BJ (cell line): ENCODE results near the gene UCK1. TPM values are rescaled to one million over a fixed set of nuclear protein-coding genes. Genes with fewer than 3 reads are reported as not detected.
"Not testable (repeated sequence)": the region's sequence is repeated elsewhere in the genome, so short reads cannot be mapped to it uniquely, and the experiment has no call there.

Experiments used
- CTCF ChIA-PET: fragments of 350-600 bp; formaldehyde crosslinking; extraction: SDS; loops from one replicate; lab custom pipeline; 2021; ENCODE audit warnings: antibody characterized with exemption, inconsistent platforms; lab: Yijun Ruan, JAX
- POLR2A ChIA-PET: fragments of 300-600 bp; sonication (Branson Sonifier 250); formaldehyde crosslinking; extraction: SDS; loops from one replicate; lab custom pipeline; 2021; ENCODE audit warnings: antibody characterized with exemption; lab: Charles Lee
- DNase-seq: peaks from one replicate; pipeline ENCODE4 v3.0.0-alpha.2; 2011; ENCODE audit warnings: low read depth
- H3K27me3 ChIP-seq: 2 replicates; pipeline ENCODE4 v1.6.0; 2011; ENCODE audit warnings: low read length; ENCODE audit not compliant: control insufficient read depth, insufficient read depth
- H3K36me3 ChIP-seq: 2 replicates; pipeline ENCODE4 v1.5.1; 2011; ENCODE audit warnings: low read length; ENCODE audit not compliant: control insufficient read depth, insufficient read depth
- H3K4me3 ChIP-seq: 2 replicates; pipeline ENCODE4 v1.5.1; 2011; ENCODE audit warnings: low read depth, mild to moderate bottlenecking, control low read depth, low read length
- polyA plus RNA-seq: library from polyadenylated mRNA; depleted of rRNA; stranded (reverse); fragments of >200 nt; gene quantifications from 2 replicates; pipeline ENCODE4 v1.2.3, GENCODE V29; 2011
- TF ChIP-seq, protein P1 (sequence below): IDR thresholded peaks from 2 replicates; pipeline ENCODE4 v1.5.1; 2011; ENCODE audit warnings: low read depth, mild to moderate bottlenecking, control low read depth, inconsistent platforms, low read length, moderate library complexity; ENCODE audit not compliant: insufficient read depth

Gene UCK1
- polyA plus RNA-seq, 1 experiment = 24.9 TPM

GRCh38 chr9:131520503-131520902 is 10.6 kb downstream of the UCK1 start:
- DNase-seq = no peak
- POLR2A ChIA-PET = no interaction called here
- H3K36me3 ChIP-seq = peaks cover 48% of the 10 kb centered on the region
- H3K27me3 ChIP-seq = no peaks in the 10 kb centered on the region
- TF ChIP-seq, protein P1, sequence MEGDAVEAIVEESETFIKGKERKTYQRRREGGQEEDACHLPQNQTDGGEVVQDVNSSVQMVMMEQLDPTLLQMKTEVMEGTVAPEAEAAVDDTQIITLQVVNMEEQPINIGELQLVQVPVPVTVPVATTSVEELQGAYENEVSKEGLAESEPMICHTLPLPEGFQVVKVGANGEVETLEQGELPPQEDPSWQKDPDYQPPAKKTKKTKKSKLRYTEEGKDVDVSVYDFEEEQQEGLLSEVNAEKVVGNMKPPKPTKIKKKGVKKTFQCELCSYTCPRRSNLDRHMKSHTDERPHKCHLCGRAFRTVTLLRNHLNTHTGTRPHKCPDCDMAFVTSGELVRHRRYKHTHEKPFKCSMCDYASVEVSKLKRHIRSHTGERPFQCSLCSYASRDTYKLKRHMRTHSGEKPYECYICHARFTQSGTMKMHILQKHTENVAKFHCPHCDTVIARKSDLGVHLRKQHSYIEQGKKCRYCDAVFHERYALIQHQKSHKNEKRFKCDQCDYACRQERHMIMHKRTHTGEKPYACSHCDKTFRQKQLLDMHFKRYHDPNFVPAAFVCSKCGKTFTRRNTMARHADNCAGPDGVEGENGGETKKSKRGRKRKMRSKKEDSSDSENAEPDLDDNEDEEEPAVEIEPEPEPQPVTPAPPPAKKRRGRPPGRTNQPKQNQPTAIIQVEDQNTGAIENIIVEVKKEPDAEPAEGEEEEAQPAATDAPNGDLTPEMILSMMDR = no peak
- no peak overlapping the region for H3K4me3 ChIP-seq
- CTCF ChIA-PET = interaction anchor here (0.8 to 2.0 kb wide), 2 partner anchors 13 to 171 kb away, joined by 4 to 6 read pairs; no protein-coding TSS in a partner anchor

GRCh38 chr9:131518553-131518952 is 12.5 kb downstream of the UCK1 start:
- CTCF ChIA-PET = no interaction called here

GRCh38 chr9:131517761-131518190 is 13.3 kb downstream of the UCK1 start:
- POLR2A ChIA-PET = no interaction called here
- H3K27me3 ChIP-seq = no peaks in the 10 kb centered on the region
- no peak for DNase-seq
- TF ChIP-seq, protein P1 = no peak
- H3K4me3 ChIP-seq = no peak overlapping the region
- CTCF ChIA-PET = no interaction called here
- peaks cover 50% of the 10 kb centered on the region for H3K36me3 ChIP-seq

More at GRCh38 chr9:131518553-131518952, 12.5 kb downstream of the UCK1 start:
- POLR2A ChIA-PET = no interaction called here
- TF ChIP-seq, protein P1 = no peak
- no peak overlapping the region for H3K4me3 ChIP-seq
- H3K27me3 ChIP-seq = no peaks in the 10 kb centered on the region
- H3K36me3 ChIP-seq = peaks cover 46% of the 10 kb centered on the region
- DNase-seq = no peak

DNA sequence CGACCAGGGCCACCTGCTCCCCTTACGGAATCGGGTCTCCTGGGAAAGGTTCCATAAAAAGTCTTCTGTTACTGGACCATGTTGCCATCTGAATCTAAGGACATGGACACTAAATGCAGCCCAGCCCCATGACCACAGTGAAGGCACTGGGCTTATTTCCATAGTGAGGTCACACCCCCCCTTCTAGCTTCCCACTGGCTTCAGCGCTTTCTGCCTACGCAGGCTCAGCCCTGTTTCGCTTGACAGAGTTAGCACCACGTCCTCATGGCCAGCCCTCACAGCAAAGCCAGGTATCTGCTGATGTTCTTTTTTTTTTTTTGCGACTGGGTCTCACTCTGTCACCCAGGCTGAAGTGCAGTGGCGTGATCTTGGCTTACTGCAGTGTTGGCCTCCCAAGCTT is 14.1 kb downstream of the UCK1 start:
- ChIA-PET CTCF (interaction anchor here (0.6 to 0.7 kb wide), 2 partner anchors 16 to 224 kb away, joined by 3 read pairs; no protein-coding TSS in a partner anchor), POLR2A (no interaction called here)
- Histone ChIP-seq H3K27me3 (no peaks in the 10 kb centered on the region), H3K36me3 (peaks cover 53% of the 10 kb centered on the region), H3K4me3 (no peak overlapping the region)
- TF ChIP-seq, protein P1 = no peak
- DNase-seq = no peak

DNA sequence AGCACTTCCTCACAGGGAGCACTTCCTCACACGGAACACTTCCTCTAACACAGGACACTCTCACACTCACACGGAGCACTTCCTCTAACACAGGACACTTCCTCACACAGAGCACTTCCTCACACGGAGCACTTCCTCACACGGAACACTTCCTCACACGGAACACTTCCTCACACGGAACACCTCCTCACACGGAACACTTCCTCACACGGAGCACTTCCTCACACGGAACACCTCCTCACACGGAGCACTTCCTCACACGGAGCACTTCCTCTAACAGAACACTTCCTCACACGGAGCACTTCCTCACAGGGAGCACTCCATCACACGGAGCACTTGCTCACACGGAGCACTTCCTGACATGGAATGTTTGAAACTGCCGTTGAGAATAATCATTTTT is 15.0 kb downstream of the UCK1 start:
- ChIA-PET POLR2A (no interaction called here), CTCF (no interaction called here)
- no peaks in the 10 kb centered on the region for H3K27me3 ChIP-seq
- H3K36me3 ChIP-seq = peaks cover 53% of the 10 kb centered on the region
- no peak overlapping the region for H3K4me3 ChIP-seq
- TF ChIP-seq, protein P1 = no peak
- DNase-seq = no peak

DNA sequence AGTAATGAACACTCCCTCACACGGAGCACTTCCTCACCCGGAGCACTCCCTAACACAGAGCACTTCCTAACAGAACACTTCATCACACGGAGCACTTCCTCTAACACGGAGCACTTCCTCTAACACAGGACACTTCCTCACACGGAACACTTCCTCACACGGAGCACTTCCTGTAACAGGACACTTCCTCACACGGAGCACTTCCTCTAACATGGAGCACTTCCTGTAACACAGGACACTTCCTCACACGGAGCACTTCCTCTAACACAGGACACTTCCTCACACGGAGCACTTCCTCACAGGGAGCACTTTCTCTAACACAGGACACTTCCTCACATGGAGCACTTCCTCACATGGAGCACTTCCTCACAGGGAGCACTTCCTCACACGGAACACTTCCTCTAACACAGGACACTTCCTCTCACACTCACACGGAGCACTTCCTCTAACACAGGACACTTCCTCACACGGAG is 15.5 kb downstream of the UCK1 start:
- DNase-seq, H3K4me3 ChIP-seq, CTCF ChIA-PET, POLR2A ChIA-PET, H3K27me3 ChIP-seq: not testable (repeated sequence)
- peaks cover 55% of the 10 kb centered on the region for H3K36me3 ChIP-seq
